ENCODE measurements around the gene ARHGAP19. TPM values are rescaled to one million over a fixed set of nuclear protein-coding genes. Genes with fewer than 3 reads are reported as not detected.
A peak's percentile ranks its signal among the peaks of the same experiment; 100 is the strongest.

Gene ARHGAP19
- total RNA-seq, 3 donors from 2014 or later: 5.9 to 10.7 (median 8.8) TPM

DNA sequence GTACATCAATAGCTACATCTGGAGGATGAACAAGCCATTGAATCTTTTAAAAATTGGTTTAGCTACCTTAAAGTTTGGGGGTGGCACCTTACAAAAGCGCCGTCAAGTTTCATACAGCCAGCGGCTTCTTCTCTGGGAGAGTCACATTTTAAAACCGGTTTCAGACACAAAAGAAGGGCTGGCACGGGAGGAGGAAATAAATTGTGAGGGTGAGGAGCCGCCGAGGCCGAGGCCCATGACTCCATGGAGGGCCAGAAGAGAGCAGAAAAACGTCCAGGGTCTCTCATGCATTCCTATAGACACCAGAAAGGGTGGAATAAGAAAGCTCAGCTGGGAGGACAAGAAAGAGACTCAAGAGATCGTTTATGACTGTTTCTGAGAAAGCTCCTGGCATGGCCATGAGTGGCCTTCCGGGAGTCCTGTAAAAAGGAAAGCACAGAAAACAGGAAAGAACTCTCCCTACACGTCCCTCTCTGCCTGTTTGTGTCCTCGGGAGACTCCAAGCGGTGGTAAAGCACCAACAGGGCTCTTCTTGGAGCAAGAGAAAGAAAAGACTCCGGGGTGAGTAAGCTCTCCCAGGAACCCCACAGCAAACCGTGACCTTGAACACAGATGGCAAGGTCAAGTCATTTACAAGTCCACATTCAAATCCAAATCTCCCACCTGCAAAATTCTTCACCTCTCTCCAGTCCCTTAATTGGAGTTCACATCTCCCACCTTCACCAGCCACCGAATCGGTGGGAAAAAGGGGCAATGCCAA is 40.3 kb upstream of the ARHGAP19 start:
- Histone ChIP-seq H3K4me1 (ENCODE audit: low read depth) (peaks cover 61% of the 10 kb centered on the region), H3K36me3 (ENCODE audit: low read depth) (no peaks in the 10 kb centered on the region), H3K4me3 (peak overlapping the region; percentile 80), H3K9me3 (no peaks in the 10 kb centered on the region)
- peak; percentile 20 for ATAC-seq
- DNase-seq: peak in 2 of 3 donors; percentile 55 to 68
- TF ChIP-seq, protein P1, sequence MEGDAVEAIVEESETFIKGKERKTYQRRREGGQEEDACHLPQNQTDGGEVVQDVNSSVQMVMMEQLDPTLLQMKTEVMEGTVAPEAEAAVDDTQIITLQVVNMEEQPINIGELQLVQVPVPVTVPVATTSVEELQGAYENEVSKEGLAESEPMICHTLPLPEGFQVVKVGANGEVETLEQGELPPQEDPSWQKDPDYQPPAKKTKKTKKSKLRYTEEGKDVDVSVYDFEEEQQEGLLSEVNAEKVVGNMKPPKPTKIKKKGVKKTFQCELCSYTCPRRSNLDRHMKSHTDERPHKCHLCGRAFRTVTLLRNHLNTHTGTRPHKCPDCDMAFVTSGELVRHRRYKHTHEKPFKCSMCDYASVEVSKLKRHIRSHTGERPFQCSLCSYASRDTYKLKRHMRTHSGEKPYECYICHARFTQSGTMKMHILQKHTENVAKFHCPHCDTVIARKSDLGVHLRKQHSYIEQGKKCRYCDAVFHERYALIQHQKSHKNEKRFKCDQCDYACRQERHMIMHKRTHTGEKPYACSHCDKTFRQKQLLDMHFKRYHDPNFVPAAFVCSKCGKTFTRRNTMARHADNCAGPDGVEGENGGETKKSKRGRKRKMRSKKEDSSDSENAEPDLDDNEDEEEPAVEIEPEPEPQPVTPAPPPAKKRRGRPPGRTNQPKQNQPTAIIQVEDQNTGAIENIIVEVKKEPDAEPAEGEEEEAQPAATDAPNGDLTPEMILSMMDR (IDR thresholded peaks at IDR 0.05): no peak
- intact Hi-C loops (cut with DNase I, micrococcal nuclease): no loop called here

DNA sequence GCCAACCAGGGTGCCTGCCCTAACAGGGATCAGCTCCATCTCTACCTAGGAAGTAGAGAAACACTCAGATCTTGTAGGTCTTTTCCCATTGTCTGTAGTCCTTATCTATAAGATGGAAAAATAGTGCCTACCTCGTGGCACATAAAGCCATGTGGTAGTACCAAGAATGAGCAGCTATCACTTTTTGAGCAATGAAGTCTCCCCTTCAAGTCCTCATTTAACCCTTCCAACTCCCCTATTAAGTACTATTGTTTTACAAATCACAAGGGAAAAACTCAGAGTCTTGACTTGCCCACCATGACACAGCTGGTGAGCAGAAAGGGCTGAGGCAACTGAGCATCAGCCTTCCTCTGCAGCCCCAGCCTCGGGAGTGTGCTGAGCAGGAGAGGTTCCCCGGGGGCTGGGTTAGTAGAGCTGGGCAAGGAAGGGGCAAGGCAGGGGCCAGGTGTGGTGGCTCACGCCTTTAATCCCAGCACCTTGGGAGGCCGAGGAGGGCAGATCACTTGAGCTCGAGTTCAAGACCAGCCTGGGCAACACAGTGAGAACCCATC is 38.8 kb upstream of the ARHGAP19 start:
- peak in 1 of 3 donors; percentile 35 for DNase-seq
- intact Hi-C loops (cut with DNase I, micrococcal nuclease): no loop called here
- TF ChIP-seq, protein P1 (IDR thresholded peaks at IDR 0.05): no peak
- Histone ChIP-seq H3K4me1 (ENCODE audit: low read depth) (peaks cover 62% of the 10 kb centered on the region), H3K36me3 (ENCODE audit: low read depth) (no peaks in the 10 kb centered on the region), H3K4me3 (no peak overlapping the region), H3K9me3 (no peaks in the 10 kb centered on the region)
- no peak for ATAC-seq

DNA sequence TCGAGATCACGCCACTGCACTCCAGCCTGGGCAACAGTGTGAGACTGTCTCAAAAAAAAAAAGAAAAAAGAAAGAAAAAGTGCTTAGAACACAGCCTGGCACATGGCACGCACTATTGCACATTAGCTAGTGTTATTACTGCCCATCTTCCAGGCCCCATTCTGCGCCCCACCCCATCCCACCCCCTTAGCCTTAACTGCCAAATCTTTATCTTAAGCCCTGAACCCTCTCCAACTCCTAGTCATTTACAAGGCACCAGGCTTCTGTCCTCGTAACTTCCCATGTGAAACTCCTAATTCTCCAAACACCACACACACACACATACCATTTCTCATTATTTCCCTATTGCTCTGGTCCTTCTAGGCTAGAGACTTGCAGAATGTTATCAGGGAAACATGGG is 37.3 kb upstream of the ARHGAP19 start:
- peaks cover 53% of the 10 kb centered on the region for H3K4me1 ChIP-seq (ENCODE audit: low read depth)
- TF ChIP-seq, protein P1 (IDR thresholded peaks at IDR 0.05): no peak
- no peaks in the 10 kb centered on the region for H3K36me3 ChIP-seq (ENCODE audit: low read depth)
- DNase-seq (no peak), ATAC-seq (no peak)
- intact Hi-C loops (cut with DNase I, micrococcal nuclease): no loop called here
- no peak overlapping the region for H3K4me3 ChIP-seq
- no peaks in the 10 kb centered on the region for H3K9me3 ChIP-seq

DNA sequence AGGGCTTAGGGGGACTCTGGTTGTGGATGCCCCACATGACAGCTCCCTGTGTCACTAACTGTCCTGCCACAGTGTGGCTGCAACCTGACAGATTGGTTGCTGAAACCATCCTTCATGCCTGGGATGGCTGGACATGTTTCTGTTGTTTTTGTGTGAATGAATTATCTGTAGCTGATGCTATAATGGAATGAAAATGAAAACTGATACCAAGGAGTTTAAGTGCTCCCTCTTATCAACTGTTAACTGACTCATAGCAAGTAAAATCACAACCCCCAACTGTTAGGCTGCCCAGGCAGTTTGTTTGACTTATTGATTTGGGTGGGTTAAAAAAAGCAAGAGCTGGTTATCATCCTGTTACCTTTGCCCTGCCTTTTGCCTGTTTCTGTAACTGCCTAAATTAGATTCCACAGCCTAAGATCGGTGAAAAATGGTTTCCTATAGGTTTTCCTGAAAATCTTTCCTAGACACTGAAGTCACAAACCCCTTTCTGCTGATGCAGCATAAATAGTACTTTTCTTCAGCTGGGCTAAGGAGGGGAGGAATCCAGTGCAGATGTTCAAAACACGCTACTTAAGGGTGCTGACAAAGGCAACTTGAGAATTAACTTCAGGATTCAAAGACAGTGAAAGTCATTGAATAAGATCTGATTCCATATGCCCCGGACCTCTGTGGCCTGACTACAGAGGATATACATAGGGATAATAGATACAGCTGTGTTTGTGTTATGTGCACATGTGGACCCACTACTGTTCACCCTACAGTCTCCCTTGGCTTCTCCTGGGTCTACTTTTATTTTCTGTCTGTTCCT is 36.4 kb upstream of the ARHGAP19 start:
- H3K4me3 ChIP-seq: no peak overlapping the region
- peaks cover 53% of the 10 kb centered on the region for H3K4me1 ChIP-seq (ENCODE audit: low read depth)
- no peak for ATAC-seq
- H3K9me3 ChIP-seq: no peaks in the 10 kb centered on the region
- no peak for DNase-seq
- TF ChIP-seq, protein P1 (IDR thresholded peaks at IDR 0.05): no peak
- intact Hi-C loops (cut with DNase I, micrococcal nuclease): no loop called here
- no peaks in the 10 kb centered on the region for H3K36me3 ChIP-seq (ENCODE audit: low read depth)

DNA sequence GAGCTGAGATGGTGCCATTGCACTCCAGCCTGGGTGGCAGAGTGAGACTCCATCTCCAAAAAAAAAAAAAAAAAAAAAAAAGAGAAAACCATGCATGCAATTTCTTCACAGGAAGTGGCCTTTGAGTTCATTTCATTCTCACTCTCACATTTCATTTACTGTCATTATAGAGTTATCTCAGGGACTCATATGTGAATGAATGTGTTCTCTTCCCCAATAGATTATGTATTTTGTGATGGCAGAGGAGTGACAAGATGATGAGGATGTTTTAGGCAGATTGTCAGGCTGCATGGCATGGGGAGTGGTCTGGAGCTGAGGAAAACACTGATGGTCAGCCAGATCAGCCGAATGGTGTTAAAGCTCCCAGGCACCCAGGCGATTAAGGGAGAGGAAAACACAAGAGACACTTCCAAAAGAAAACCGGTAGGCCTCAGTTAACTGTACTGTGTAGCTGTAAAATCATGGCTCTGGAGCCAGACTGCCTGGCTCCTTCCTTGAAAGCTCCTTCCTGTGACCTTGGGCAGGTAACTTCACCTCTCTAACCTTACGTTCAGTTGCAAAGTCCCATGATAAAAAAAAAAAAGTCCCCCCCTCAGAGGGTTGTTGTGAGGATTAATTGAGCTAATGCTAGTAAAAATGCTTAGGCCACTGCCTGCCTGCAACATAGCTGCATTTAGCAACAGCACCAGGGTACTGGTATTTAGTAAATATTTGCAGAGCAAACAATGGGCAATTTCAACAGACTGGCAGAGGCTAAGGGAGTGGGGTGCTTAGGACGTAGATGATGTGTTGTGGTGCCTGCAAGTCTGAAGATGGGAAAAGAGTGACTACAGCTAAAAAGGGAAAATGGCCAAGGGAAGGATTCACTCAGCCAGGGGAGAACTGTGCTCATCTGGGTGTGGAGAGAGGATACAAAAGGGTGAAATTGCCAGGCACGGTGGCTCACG is 35.2 kb upstream of the ARHGAP19 start:
- DNase-seq: peak in 1 of 3 donors; percentile 42
- TF ChIP-seq, protein P1 (IDR thresholded peaks at IDR 0.05): no peak
- H3K4me1 ChIP-seq (ENCODE audit: low read depth): peaks cover 53% of the 10 kb centered on the region
- H3K9me3 ChIP-seq: no peaks in the 10 kb centered on the region
- intact Hi-C loops (cut with DNase I, micrococcal nuclease): no loop called here
- no peaks in the 10 kb centered on the region for H3K36me3 ChIP-seq (ENCODE audit: low read depth)
- no peak overlapping the region for H3K4me3 ChIP-seq
- ATAC-seq: peak; percentile 74
